Measurements from ENCODE around the gene FAM110D.

- TF ChIP-seq REST (IDR thresholded peaks at IDR 0.05; ENCODE audit: unreplicated experiment): no peak
- TF ChIP-seq JUNB (IDR thresholded peaks at IDR 0.05; ENCODE audit: unreplicated experiment): no peak
- TF ChIP-seq CTCF (conservative IDR thresholded peaks at IDR 0.05; ENCODE audit: low read depth in 2 of 2): no peak
- TF ChIP-seq POLR2AphosphoS5 (IDR thresholded peaks at IDR 0.05; ENCODE audit: low read depth): no peak
- no peak for TF ChIP-seq EZH2phosphoT487 (IDR thresholded peaks at IDR 0.05; ENCODE audit: unreplicated experiment)
- no peak for TF ChIP-seq STAT1 (IDR thresholded peaks at IDR 0.05; ENCODE audit: unreplicated experiment)
- TF ChIP-seq ZNF331 (CRISPR knock-in tag; IDR thresholded peaks at IDR 0.05; ENCODE audit: low read depth): no peak
- TF ChIP-seq EZH2 (IDR thresholded peaks at IDR 0.05; ENCODE audit: low read depth, unreplicated experiment): no peak
- TF ChIP-seq ZNF114 (CRISPR knock-in tag; IDR thresholded peaks at IDR 0.05): no peak
- TF ChIP-seq CREB1 (CRISPR knock-in tag; IDR thresholded peaks at IDR 0.05; ENCODE audit: low read depth): no peak
- no peak for TF ChIP-seq NANOG (IDR thresholded peaks at IDR 0.05; ENCODE audit: borderline replicate concordance)
- TF ChIP-seq ETS1 (IDR thresholded peaks at IDR 0.05): no peak
Observed at GRCh38 chr1:26184086-26184485, 25.2 kb downstream of the FAM110D start.
